B cell (primary cell): ENCODE measurements around the gene TMEM38A.

Experiments
- EZH2 ChIP-seq: IDR thresholded peaks from 2 replicates; pipeline ENCODE4 v1.6.1; 2012; ENCODE audit warnings: borderline replicate concordance, low read depth, mild to moderate bottlenecking, moderate library complexity, low read length; ENCODE audit not compliant: insufficient read depth, poor library complexity, severe bottlenecking
- TF ChIP-seq, protein P1 (sequence below): fragments of 200-600 bp; IDR thresholded peaks from one replicate; pipeline ENCODE4 v1.8.0; 2022; ENCODE audit warnings: antibody characterized with exemption, mild to moderate bottlenecking

DNA sequence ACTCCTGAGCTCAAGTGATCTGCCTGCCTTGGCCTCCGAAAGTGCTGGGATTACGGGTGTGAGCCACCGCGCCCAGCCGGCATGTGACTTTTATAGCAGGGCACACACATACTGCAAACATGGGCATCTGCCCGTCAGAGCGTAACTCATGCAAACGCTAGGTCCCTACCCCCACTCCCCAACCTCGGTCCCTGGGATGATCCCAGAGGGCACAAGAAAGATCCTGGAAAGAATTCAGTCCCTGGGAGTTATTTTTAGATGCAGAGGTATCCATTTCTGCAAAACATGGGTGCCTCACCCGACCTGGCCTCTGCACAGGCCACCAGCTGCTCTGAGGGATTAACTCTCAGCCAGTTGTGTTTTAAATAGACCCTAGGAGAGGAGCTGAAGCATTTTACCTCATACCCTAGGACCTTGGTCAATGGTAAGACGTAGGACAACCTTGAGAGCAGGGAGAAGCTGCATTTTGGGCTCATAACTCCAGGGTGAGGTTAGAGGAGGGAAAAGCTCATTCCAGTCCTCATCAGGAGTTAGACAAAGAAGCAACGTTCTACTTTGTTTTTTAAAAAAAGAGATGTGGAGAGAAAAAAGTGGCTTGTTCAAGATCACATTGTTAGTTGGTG, 10.8 kb downstream of the TMEM38A start:
- TF ChIP-seq, protein P1, sequence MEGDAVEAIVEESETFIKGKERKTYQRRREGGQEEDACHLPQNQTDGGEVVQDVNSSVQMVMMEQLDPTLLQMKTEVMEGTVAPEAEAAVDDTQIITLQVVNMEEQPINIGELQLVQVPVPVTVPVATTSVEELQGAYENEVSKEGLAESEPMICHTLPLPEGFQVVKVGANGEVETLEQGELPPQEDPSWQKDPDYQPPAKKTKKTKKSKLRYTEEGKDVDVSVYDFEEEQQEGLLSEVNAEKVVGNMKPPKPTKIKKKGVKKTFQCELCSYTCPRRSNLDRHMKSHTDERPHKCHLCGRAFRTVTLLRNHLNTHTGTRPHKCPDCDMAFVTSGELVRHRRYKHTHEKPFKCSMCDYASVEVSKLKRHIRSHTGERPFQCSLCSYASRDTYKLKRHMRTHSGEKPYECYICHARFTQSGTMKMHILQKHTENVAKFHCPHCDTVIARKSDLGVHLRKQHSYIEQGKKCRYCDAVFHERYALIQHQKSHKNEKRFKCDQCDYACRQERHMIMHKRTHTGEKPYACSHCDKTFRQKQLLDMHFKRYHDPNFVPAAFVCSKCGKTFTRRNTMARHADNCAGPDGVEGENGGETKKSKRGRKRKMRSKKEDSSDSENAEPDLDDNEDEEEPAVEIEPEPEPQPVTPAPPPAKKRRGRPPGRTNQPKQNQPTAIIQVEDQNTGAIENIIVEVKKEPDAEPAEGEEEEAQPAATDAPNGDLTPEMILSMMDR, result no peak
- no peak for TF ChIP-seq EZH2
